HepG2 (cell line): Measurements from ENCODE around the gene PRRT2. TPM values are rescaled to one million over a fixed set of nuclear protein-coding genes. Genes with fewer than 3 reads are reported as not detected.

Experiments used
- ARNTL ChIP-seq: sonication (generic); formaldehyde crosslinking; IDR thresholded peaks from 2 replicates; pipeline ENCODE4 v1.4.0; 2020; ENCODE audit warnings: mild to moderate bottlenecking, missing genetic modification reagents
- CCAR2 ChIP-seq: fragments of 200-400 bp; formaldehyde crosslinking; optimal IDR thresholded peaks from 2 replicates; pipeline ENCODE3; 2018; ENCODE audit warnings: low read depth, mild to moderate bottlenecking, low read length, moderate library complexity
- CENPT ChIP-seq: sonication (generic); formaldehyde crosslinking; IDR thresholded peaks from 2 replicates; pipeline ENCODE4 v1.8.0; 2022; ENCODE audit warnings: low read depth, mild to moderate bottlenecking, moderate library complexity, missing genetic modification reagents
- ERF ChIP-seq: IDR thresholded peaks from 2 replicates; pipeline ENCODE4 v1.6.1; 2018; ENCODE audit warnings: missing biosample characterization, missing genetic modification reagents
- FOSL2 ChIP-seq: sonication (generic); formaldehyde crosslinking; IDR thresholded peaks from 2 replicates; pipeline ENCODE4 v1.4.0; 2020; ENCODE audit warnings: missing genetic modification reagents
- HMGXB4 ChIP-seq, 2 experiments: sonication (generic) in 1 of 2; formaldehyde crosslinking in 1 of 2; IDR thresholded peaks; 2 replicates each; pipeline versions ENCODE4 v1.4.0 to v1.6.1; 2018 to 2020; ENCODE audit warnings: missing genetic modification reagents in 2 of 2, borderline replicate concordance in 1 of 2, low read depth in 1 of 2, mild to moderate bottlenecking in 1 of 2, missing biosample characterization in 1 of 2
- HNRNPH1 ChIP-seq: fragments of 200-400 bp; formaldehyde crosslinking; optimal IDR thresholded peaks from 2 replicates; pipeline ENCODE3; 2017; ENCODE audit warnings: mild to moderate bottlenecking, low read depth, low read length
- KLF11 ChIP-seq: IDR thresholded peaks from 2 replicates; pipeline ENCODE4 v1.6.1; 2016; ENCODE audit warnings: missing compliant biosample characterization
- KLF13 ChIP-seq: sonication (generic); formaldehyde crosslinking; IDR thresholded peaks from 2 replicates; pipeline ENCODE4 v1.4.0; 2020; ENCODE audit warnings: mild to moderate bottlenecking, missing genetic modification reagents
- MED13 ChIP-seq: sonication (generic); formaldehyde crosslinking; IDR thresholded peaks from 2 replicates; pipeline ENCODE4 v1.5.0; 2020; ENCODE audit warnings: missing genetic modification reagents
- POLR2AphosphoS5 ChIP-seq: IDR thresholded peaks from 2 replicates; pipeline ENCODE4 v1.6.1; 2012; ENCODE audit warnings: low read depth, low read length
- SIN3B ChIP-seq: fragments of 150-350 bp; IDR thresholded peaks from 2 replicates; pipeline ENCODE4 v1.6.1; 2014; ENCODE audit warnings: low read length
- SP5 ChIP-seq: IDR thresholded peaks from 2 replicates; pipeline ENCODE4 v1.6.1; 2016; ENCODE audit warnings: low read depth, borderline replicate concordance
- SPEN ChIP-seq: sonication (generic); formaldehyde crosslinking; IDR thresholded peaks from 2 replicates; pipeline ENCODE4 v1.5.1; 2020; ENCODE audit warnings: low read depth, mild to moderate bottlenecking, missing genetic modification reagents
- TAF1 ChIP-seq: sonication (generic); formaldehyde crosslinking; IDR thresholded peaks from 2 replicates; pipeline ENCODE4 v1.4.0; 2020; ENCODE audit warnings: missing genetic modification reagents
- TBP ChIP-seq: sonication (generic); formaldehyde crosslinking; IDR thresholded peaks from 2 replicates; pipeline ENCODE4 v1.5.0; 2020; ENCODE audit warnings: missing genetic modification reagents
- YEATS2 ChIP-seq: sonication (generic); formaldehyde crosslinking; IDR thresholded peaks from 2 replicates; pipeline ENCODE4 v1.4.0; 2020; ENCODE audit warnings: missing genetic modification reagents, borderline replicate concordance
- ZBTB38 ChIP-seq: sonication (generic); formaldehyde crosslinking; IDR thresholded peaks from 2 replicates; pipeline ENCODE4 v1.5.1; 2020; ENCODE audit warnings: mild to moderate bottlenecking, missing genetic modification reagents
- ZNF326 ChIP-seq: sonication (generic); formaldehyde crosslinking; IDR thresholded peaks from 2 replicates; pipeline ENCODE4 v1.4.0; 2020; ENCODE audit warnings: missing genetic modification reagents, borderline replicate concordance
- ZNF713 ChIP-seq: sonication (generic); formaldehyde crosslinking; IDR thresholded peaks from 2 replicates; pipeline ENCODE4 v1.4.0; 2020; ENCODE audit warnings: mild to moderate bottlenecking, missing genetic modification reagents
- polyA plus RNA-seq, 8 experiments: library from polyadenylated mRNA; depleted of rRNA in 3 of 8; stranded (reverse) in 7 of 8; unstranded in 1 of 8; fragments of >200 nt; fragmentation: Illumina TruSeq in 4 of 8; extraction: Trizol in 4 of 8; gene quantifications; 2 replicates each; pipeline versions ENCODE4 v1.2.1 to v1.2.3, GENCODE V29; 2011 to 2016; ENCODE audit warnings: low read depth in 4 of 8, missing spikeins in 1 of 8, mixed read lengths in 1 of 8; ENCODE audit not compliant: insufficient read depth in 1 of 8
- total RNA-seq, 5 experiments: library from RNA; depleted of rRNA; stranded (reverse); fragments of >200 nt; fragmentation: Illumina TruSeq; extraction: Trizol; gene quantifications; 2 replicates each; pipeline ENCODE4 v1.2.3, GENCODE V29; 2016; ENCODE audit warnings: low read depth in 1 of 5
- TF ChIP-seq, protein P1 (sequence below): sonication (generic); formaldehyde crosslinking; IDR thresholded peaks from 2 replicates; pipeline ENCODE4 v1.4.0; 2020; ENCODE audit warnings: low read depth, mild to moderate bottlenecking, missing genetic modification reagents
- TF ChIP-seq, protein P2 (sequence below): sonication (generic); formaldehyde crosslinking; IDR thresholded peaks from 2 replicates; pipeline ENCODE4 v1.4.0; 2020; ENCODE audit warnings: missing genetic modification reagents

Gene PRRT2
- total and polyA plus RNA-seq, 2 of the 13 experiments (the other 11 are each of a cell fraction or from before 2014, with no cell fraction given), result 0.51 to 1.1 TPM

DNA sequence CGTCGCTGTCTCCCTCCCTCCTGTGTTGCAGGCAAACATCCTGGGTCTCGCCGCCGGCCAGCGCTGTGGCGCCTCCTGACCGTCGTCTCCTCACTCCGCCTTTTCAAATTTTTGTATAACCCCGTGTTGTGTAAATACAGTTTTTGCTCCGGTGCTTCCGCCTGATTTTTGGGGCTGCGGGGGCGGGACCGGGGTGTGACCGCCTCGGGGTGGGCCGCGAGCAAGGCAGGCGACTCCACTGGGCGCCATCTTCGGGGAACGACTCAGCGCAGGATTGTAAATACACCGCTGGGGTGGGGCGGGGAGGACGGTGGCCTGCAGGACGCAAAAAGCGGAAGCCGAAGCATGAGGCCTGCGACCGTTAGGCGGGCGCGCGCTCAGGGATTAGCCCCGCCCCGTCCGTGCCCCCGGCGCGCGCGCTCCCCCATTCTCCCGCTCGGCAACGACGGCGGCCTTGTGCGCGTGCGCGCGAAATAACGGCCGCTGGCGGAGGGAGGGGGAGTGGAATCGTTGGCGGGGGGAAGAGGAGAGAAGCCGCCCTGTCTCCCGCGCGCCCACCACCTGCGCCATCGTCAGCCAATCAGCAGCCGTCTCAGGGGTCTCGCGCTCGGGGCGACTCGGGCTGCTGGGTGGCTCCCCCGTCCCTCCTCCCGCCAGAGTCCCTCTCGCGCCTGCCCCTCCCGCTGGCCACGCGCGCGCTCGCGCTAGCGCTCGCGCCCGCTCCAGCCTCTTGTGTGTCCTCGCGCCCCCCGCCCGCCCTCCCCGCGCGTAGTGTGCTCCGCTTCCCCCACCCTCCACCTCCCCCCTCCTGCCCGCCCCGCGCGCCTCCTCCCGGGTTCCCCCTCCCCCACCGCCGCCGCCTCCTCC lies 6.5 kb upstream of the PRRT2 start (continued):
- TF ChIP-seq ZBTB38 (CRISPR knock-in tag) (peak; percentile 93), CCAR2 (peak; percentile 94), HMGXB4 (CRISPR knock-in tag; IDR thresholded peaks at IDR 0.05; ENCODE audit: borderline replicate concordance in 1 of 2, low read depth in 1 of 2) (peak; percentile 83 to 97), SP5 (CRISPR knock-in tag) (peak; percentile 91), ZNF713 (CRISPR knock-in tag) (no peak), POLR2AphosphoS5 (peak; percentile 97), MED13 (CRISPR knock-in tag) (peak; percentile 90; the same call in 1 of the 2 replicates), FOSL2 (CRISPR knock-in tag) (peak; percentile 84), HNRNPH1 (no peak), CENPT (CRISPR knock-in tag) (peak; percentile 84; the same call in 1 of the 2 replicates), ZNF326 (CRISPR knock-in tag) (peak; percentile 93), SPEN (CRISPR knock-in tag) (peak; percentile 96), SIN3B (peak; percentile 93), TAF1 (peak; percentile 95), KLF11 (CRISPR knock-in tag) (peak; percentile 89; the same call in 1 of the 2 replicates), ERF (CRISPR knock-in tag) (peak; percentile 99), ARNTL (CRISPR knock-in tag) (peak; percentile 67; the same call in 1 of the 2 replicates), KLF13 (CRISPR knock-in tag) (peak; percentile 88; the same call in 1 of the 2 replicates), YEATS2 (CRISPR knock-in tag) (peak; percentile 96), TBP (CRISPR knock-in tag) (no peak)
- TF ChIP-seq, protein P1, sequence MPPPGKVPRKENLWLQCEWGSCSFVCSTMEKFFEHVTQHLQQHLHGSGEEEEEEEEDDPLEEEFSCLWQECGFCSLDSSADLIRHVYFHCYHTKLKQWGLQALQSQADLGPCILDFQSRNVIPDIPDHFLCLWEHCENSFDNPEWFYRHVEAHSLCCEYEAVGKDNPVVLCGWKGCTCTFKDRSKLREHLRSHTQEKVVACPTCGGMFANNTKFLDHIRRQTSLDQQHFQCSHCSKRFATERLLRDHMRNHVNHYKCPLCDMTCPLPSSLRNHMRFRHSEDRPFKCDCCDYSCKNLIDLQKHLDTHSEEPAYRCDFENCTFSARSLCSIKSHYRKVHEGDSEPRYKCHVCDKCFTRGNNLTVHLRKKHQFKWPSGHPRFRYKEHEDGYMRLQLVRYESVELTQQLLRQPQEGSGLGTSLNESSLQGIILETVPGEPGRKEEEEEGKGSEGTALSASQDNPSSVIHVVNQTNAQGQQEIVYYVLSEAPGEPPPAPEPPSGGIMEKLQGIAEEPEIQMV (CRISPR knock-in tag), result peak; percentile 87; the same call in 1 of the 2 replicates
- TF ChIP-seq, protein P2, sequence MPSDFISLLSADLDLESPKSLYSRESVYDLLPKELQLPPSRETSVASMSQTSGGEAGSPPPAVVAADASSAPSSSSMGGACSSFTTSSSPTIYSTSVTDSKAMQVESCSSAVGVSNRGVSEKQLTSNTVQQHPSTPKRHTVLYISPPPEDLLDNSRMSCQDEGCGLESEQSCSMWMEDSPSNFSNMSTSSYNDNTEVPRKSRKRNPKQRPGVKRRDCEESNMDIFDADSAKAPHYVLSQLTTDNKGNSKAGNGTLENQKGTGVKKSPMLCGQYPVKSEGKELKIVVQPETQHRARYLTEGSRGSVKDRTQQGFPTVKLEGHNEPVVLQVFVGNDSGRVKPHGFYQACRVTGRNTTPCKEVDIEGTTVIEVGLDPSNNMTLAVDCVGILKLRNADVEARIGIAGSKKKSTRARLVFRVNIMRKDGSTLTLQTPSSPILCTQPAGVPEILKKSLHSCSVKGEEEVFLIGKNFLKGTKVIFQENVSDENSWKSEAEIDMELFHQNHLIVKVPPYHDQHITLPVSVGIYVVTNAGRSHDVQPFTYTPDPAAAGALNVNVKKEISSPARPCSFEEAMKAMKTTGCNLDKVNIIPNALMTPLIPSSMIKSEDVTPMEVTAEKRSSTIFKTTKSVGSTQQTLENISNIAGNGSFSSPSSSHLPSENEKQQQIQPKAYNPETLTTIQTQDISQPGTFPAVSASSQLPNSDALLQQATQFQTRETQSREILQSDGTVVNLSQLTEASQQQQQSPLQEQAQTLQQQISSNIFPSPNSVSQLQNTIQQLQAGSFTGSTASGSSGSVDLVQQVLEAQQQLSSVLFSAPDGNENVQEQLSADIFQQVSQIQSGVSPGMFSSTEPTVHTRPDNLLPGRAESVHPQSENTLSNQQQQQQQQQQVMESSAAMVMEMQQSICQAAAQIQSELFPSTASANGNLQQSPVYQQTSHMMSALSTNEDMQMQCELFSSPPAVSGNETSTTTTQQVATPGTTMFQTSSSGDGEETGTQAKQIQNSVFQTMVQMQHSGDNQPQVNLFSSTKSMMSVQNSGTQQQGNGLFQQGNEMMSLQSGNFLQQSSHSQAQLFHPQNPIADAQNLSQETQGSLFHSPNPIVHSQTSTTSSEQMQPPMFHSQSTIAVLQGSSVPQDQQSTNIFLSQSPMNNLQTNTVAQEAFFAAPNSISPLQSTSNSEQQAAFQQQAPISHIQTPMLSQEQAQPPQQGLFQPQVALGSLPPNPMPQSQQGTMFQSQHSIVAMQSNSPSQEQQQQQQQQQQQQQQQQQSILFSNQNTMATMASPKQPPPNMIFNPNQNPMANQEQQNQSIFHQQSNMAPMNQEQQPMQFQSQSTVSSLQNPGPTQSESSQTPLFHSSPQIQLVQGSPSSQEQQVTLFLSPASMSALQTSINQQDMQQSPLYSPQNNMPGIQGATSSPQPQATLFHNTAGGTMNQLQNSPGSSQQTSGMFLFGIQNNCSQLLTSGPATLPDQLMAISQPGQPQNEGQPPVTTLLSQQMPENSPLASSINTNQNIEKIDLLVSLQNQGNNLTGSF (CRISPR knock-in tag), result no peak; the same call in 1 of the 2 replicates
